AG10803 (cell line): Measurements from ENCODE around the gene SEC14L5.

ENCODE experiments used
- DNase-seq: peaks from one replicate; pipeline ENCODE4 v3.0.0; 2010; ENCODE audit warnings: low read depth
- H3K4me3 ChIP-seq: 2 replicates; pipeline ENCODE4 v1.5.1; 2011; ENCODE audit warnings: mild to moderate bottlenecking, low read length, control low read depth
- TF ChIP-seq, protein P1 (sequence below): conservative IDR thresholded peaks from 2 replicates; pipeline ENCODE4 v1.5.1; 2011; ENCODE audit warnings: mild to moderate bottlenecking, low read length, control low read depth, inconsistent platforms

Gene SEC14L5

DNA sequence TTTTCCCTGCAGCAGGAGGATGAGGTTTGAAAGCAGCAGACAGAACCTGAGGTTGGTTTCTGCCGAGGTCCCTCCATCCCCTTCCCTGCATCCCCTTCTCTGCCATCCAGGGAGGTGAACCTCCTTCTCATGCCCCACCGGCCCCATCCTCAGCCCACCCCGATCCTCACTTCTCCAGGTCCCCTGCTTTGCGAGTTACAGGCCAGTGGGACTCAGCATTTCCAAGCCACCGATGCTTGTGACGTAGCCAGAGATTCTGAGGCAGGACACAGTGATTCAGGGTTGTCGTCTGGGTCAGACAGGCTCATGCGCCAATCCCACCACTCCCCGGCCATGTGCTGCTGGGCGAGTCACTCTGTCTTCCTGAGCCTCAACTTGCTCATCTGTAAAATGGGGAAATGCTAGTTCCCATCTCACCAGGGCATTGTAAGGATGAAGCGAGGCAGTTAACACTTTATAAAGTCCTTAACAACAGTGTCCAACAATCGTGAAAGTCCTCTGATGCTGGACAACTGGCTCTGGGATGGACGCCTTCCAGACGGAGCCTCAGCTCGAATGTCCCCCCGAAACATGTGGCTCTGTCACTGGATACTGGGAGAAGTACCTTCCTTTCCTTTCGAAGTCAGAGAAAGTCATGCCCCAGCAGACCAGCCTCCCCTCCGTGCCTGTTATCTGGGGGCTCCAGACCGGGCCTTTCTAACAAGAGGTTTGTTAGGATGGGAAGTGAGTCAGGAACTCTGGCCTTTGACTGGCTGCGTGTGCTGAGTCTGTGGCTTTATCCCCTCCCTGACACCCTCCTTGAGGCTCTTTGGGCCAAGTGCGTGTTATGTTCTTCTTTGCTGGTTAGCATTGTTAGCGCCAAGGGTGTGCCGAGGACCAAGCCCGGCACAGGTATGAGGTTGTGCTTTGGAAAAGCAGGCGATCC is 21.9 kb downstream of the SEC14L5 start:
- TF ChIP-seq, protein P1, sequence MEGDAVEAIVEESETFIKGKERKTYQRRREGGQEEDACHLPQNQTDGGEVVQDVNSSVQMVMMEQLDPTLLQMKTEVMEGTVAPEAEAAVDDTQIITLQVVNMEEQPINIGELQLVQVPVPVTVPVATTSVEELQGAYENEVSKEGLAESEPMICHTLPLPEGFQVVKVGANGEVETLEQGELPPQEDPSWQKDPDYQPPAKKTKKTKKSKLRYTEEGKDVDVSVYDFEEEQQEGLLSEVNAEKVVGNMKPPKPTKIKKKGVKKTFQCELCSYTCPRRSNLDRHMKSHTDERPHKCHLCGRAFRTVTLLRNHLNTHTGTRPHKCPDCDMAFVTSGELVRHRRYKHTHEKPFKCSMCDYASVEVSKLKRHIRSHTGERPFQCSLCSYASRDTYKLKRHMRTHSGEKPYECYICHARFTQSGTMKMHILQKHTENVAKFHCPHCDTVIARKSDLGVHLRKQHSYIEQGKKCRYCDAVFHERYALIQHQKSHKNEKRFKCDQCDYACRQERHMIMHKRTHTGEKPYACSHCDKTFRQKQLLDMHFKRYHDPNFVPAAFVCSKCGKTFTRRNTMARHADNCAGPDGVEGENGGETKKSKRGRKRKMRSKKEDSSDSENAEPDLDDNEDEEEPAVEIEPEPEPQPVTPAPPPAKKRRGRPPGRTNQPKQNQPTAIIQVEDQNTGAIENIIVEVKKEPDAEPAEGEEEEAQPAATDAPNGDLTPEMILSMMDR: no peak
- no peak overlapping the region for H3K4me3 ChIP-seq
- no peak for DNase-seq

- H3K4me3 ChIP-seq: no peak overlapping the region
- no peak for DNase-seq
- TF ChIP-seq, protein P1: no peak
Measured at GRCh38 chr16:4980691-4981090, 22.6 kb downstream of the SEC14L5 start.

DNA sequence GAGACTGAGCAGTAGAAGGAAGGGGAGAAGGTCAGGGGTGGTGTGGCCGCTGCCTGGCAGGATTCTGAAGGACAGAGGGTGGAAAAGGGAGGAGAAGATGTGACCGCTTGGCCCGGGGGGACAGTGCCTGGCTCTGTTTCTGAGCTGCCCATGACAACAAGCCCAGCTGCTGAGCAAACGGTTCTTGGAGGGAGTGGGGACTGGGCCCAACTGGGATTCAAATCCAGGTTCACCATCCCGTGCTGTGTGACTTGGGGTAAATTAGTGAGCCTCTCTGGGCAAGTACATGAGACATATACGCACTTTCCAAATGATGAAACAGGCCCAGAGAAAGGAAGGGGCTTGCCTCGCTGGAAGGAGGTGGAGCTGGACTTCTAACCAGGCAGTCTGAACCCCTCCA is 23.3 kb downstream of the SEC14L5 start:
- no peak overlapping the region for H3K4me3 ChIP-seq
- no peak for DNase-seq
- TF ChIP-seq, protein P1: no peak

- H3K4me3 ChIP-seq: no peak overlapping the region
- DNase-seq: no peak
- TF ChIP-seq, protein P1: no peak
Measured at GRCh38 chr16:4982056-4982867, 24.1 kb downstream of the SEC14L5 start.

- TF ChIP-seq, protein P1: no peak
- no peak overlapping the region for H3K4me3 ChIP-seq
Measured at GRCh38 chr16:4984174-4984990, 26.3 kb downstream of the SEC14L5 start.

GRCh38 chr16:4987250-4987579 is 29.1 kb downstream of the SEC14L5 start:
- H3K4me3 ChIP-seq: no peak overlapping the region
- TF ChIP-seq, protein P1: no peak
- DNase-seq: no peak

More at GRCh38 chr16:4984174-4984990, 26.3 kb downstream of the SEC14L5 start:
- DNase-seq: no peak
